ENCODE results near the gene UBE2U.
"Not testable (repeated sequence)": the region's sequence is repeated elsewhere in the genome, so short reads cannot be mapped to it uniquely, and the experiment has no call there.

Gene UBE2U

GRCh38 chr1:64223329-64224151 is 20.1 kb downstream of the UBE2U start:
- no peaks in the 10 kb centered on the region for H3K79me2 ChIP-seq (ENCODE audit: control insufficient read depth, low read length)
- H3K4me3 ChIP-seq (ENCODE audit: low read length) = no peak overlapping the region
- H3K27me3 ChIP-seq (ENCODE audit: control insufficient read depth, low read length) = peaks cover 7% of the 10 kb centered on the region; the same call in 1 of the 2 replicates
- no peaks in the 10 kb centered on the region for H4K20me1 ChIP-seq (ENCODE audit: control insufficient read depth, insufficient read depth, low read depth, low read length)
- TF ChIP-seq CTCF (IDR thresholded peaks at IDR 0.05; ENCODE audit: low read depth, low read length, poor library complexity, severe bottlenecking) = no peak
- no peak for TF ChIP-seq EZH2phosphoT487 (IDR thresholded peaks at IDR 0.05; ENCODE audit: borderline replicate concordance, low read length)
- no peaks in the 10 kb centered on the region for H3K9me3 ChIP-seq (ENCODE audit: control insufficient read depth, insufficient read depth, low read length)
- no peaks in the 10 kb centered on the region for H3F3A ChIP-seq (ENCODE audit: control insufficient read depth, insufficient read depth)
- no peak overlapping the region for H3K4me2 ChIP-seq (ENCODE audit: low read length)
- H3K4me1 ChIP-seq (ENCODE audit: control insufficient read depth, low read length) = no peaks in the 10 kb centered on the region
- no peak overlapping the region for H3K27ac ChIP-seq (ENCODE audit: low read depth, low read length)
- no peaks in the 10 kb centered on the region for H3K36me3 ChIP-seq (ENCODE audit: control insufficient read depth, low read length)
- H3K9me2 ChIP-seq (replicated peaks; ENCODE audit: control insufficient read depth, low read length) = no peaks in the 10 kb centered on the region

GRCh38 chr1:64224236-64224635 is 20.8 kb downstream of the UBE2U start:
- not testable (repeated sequence) for H3K4me1 ChIP-seq (ENCODE audit: control insufficient read depth, low read length); H3K27ac ChIP-seq (ENCODE audit: low read depth, low read length)

GRCh38 chr1:64228167-64228957 is 24.9 kb downstream of the UBE2U start:
- Histone ChIP-seq H3K4me1 (ENCODE audit: control insufficient read depth, low read length) (peaks cover 6% of the 10 kb centered on the region), H3K9me2 (replicated peaks; ENCODE audit: control insufficient read depth, low read length) (no peaks in the 10 kb centered on the region), H3K27ac (ENCODE audit: low read depth, low read length) (no peak overlapping the region), H4K20me1 (ENCODE audit: control insufficient read depth, insufficient read depth, low read depth, low read length) (no peaks in the 10 kb centered on the region), H3K36me3 (ENCODE audit: control insufficient read depth, low read length) (no peaks in the 10 kb centered on the region), H3K4me3 (ENCODE audit: low read length) (no peak overlapping the region), H3K27me3 (ENCODE audit: control insufficient read depth, low read length) (peaks cover 11% of the 10 kb centered on the region), H3K79me2 (ENCODE audit: control insufficient read depth, low read length) (no peaks in the 10 kb centered on the region), H3K4me2 (ENCODE audit: low read length) (no peak overlapping the region), H3F3A (ENCODE audit: control insufficient read depth, insufficient read depth) (no peaks in the 10 kb centered on the region), H3K9me3 (ENCODE audit: control insufficient read depth, insufficient read depth, low read length) (no peaks in the 10 kb centered on the region)
- no peak for TF ChIP-seq CTCF (IDR thresholded peaks at IDR 0.05; ENCODE audit: low read depth, low read length, poor library complexity, severe bottlenecking)
- no peak for TF ChIP-seq EZH2phosphoT487 (IDR thresholded peaks at IDR 0.05; ENCODE audit: borderline replicate concordance, low read length)

More at GRCh38 chr1:64224236-64224635, 20.8 kb downstream of the UBE2U start:
- not testable (repeated sequence) for H3K36me3 ChIP-seq (ENCODE audit: control insufficient read depth, low read length); H3K9me2 ChIP-seq (replicated peaks; ENCODE audit: control insufficient read depth, low read length); H3K9me3 ChIP-seq (ENCODE audit: control insufficient read depth, insufficient read depth, low read length); H3K4me3 ChIP-seq (ENCODE audit: low read length); H3K27me3 ChIP-seq (ENCODE audit: control insufficient read depth, low read length); H3F3A ChIP-seq (ENCODE audit: control insufficient read depth, insufficient read depth); H4K20me1 ChIP-seq (ENCODE audit: control insufficient read depth, insufficient read depth, low read depth, low read length); H3K79me2 ChIP-seq (ENCODE audit: control insufficient read depth, low read length); H3K4me2 ChIP-seq (ENCODE audit: low read length)

GRCh38 chr1:64229307-64229706 is 25.9 kb downstream of the UBE2U start:
- Histone ChIP-seq H3K79me2 (ENCODE audit: control insufficient read depth, low read length) (no peaks in the 10 kb centered on the region), H3K4me2 (ENCODE audit: low read length) (no peak overlapping the region), H3K4me1 (ENCODE audit: control insufficient read depth, low read length) (peaks cover 6% of the 10 kb centered on the region), H4K20me1 (ENCODE audit: control insufficient read depth, insufficient read depth, low read depth, low read length) (no peaks in the 10 kb centered on the region), H3K9me2 (replicated peaks; ENCODE audit: control insufficient read depth, low read length) (no peaks in the 10 kb centered on the region), H3K36me3 (ENCODE audit: control insufficient read depth, low read length) (no peaks in the 10 kb centered on the region), H3K27ac (ENCODE audit: low read depth, low read length) (no peak overlapping the region), H3K27me3 (ENCODE audit: control insufficient read depth, low read length) (peaks cover 16% of the 10 kb centered on the region), H3F3A (ENCODE audit: control insufficient read depth, insufficient read depth) (no peaks in the 10 kb centered on the region), H3K4me3 (ENCODE audit: low read length) (no peak overlapping the region), H3K9me3 (ENCODE audit: control insufficient read depth, insufficient read depth, low read length) (no peaks in the 10 kb centered on the region)
- TF ChIP-seq EZH2phosphoT487 (IDR thresholded peaks at IDR 0.05; ENCODE audit: borderline replicate concordance, low read length) (no peak), CTCF (IDR thresholded peaks at IDR 0.05; ENCODE audit: low read depth, low read length, poor library complexity, severe bottlenecking) (no peak)
